Kidney epithelial cell (primary cell): ENCODE data around the gene AKT3. TPM values are rescaled to one million over a fixed set of nuclear protein-coding genes. Genes with fewer than 3 reads are reported as not detected.
A peak's percentile ranks its signal among the peaks of the same experiment; 100 is the strongest.

Source experiments
- DNase-seq: peaks from one replicate; pipeline ENCODE4 v3.0.0-alpha.2; 2010; ENCODE audit warnings: low read depth
- H3K27me3 ChIP-seq: 2 replicates; pipeline ENCODE4 v1.6.0; 2011; ENCODE audit warnings: low read length; ENCODE audit not compliant: control insufficient read depth, insufficient read depth
- H3K36me3 ChIP-seq: 2 replicates; pipeline ENCODE4 v1.5.1; 2011; ENCODE audit warnings: low read length; ENCODE audit not compliant: control insufficient read depth, insufficient read depth
- H3K4me3 ChIP-seq: 2 replicates; pipeline ENCODE4 v1.5.1; 2011; ENCODE audit warnings: low read depth, mild to moderate bottlenecking, control low read depth, low read length
- total RNA-seq: library from RNA; depleted of rRNA; stranded (reverse); fragments of >200 nt; gene quantifications from 2 replicates; pipeline ENCODE4 v1.2.3, GENCODE V29; 2015
- TF ChIP-seq, protein P1 (sequence below): IDR thresholded peaks from 2 replicates; pipeline ENCODE4 v1.5.1; 2011; ENCODE audit warnings: mild to moderate bottlenecking, moderate library complexity, low read length, control low read depth, inconsistent platforms; ENCODE audit not compliant: insufficient read depth, poor library complexity, severe bottlenecking

The AKT3 gene
- total RNA-seq, 1 donor from 2014 or later: 13.1 TPM

DNA sequence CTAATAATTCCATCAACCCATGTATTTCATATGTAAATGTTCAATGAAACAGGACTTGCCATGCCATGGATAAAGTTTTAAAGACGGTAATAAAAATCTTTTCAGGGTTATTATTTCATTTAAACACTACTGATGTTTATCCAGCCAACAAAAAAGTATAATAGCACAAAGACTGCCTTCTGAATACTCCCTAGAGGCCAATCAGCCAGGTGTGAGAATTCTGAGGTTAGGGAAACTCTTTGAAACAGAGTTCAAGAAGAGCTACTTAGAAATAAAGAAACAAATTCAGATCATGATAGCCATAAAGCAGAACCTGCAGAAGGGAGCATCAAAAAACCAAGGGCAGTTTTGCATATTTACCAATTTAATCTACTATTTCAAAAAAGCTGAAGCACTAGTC, 48.7 kb downstream of the AKT3 start:
- no peaks in the 10 kb centered on the region for H3K27me3 ChIP-seq
- H3K4me3 ChIP-seq: no peak overlapping the region
- no peaks in the 10 kb centered on the region for H3K36me3 ChIP-seq
- no peak for DNase-seq
- TF ChIP-seq, protein P1, sequence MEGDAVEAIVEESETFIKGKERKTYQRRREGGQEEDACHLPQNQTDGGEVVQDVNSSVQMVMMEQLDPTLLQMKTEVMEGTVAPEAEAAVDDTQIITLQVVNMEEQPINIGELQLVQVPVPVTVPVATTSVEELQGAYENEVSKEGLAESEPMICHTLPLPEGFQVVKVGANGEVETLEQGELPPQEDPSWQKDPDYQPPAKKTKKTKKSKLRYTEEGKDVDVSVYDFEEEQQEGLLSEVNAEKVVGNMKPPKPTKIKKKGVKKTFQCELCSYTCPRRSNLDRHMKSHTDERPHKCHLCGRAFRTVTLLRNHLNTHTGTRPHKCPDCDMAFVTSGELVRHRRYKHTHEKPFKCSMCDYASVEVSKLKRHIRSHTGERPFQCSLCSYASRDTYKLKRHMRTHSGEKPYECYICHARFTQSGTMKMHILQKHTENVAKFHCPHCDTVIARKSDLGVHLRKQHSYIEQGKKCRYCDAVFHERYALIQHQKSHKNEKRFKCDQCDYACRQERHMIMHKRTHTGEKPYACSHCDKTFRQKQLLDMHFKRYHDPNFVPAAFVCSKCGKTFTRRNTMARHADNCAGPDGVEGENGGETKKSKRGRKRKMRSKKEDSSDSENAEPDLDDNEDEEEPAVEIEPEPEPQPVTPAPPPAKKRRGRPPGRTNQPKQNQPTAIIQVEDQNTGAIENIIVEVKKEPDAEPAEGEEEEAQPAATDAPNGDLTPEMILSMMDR: no peak

DNA sequence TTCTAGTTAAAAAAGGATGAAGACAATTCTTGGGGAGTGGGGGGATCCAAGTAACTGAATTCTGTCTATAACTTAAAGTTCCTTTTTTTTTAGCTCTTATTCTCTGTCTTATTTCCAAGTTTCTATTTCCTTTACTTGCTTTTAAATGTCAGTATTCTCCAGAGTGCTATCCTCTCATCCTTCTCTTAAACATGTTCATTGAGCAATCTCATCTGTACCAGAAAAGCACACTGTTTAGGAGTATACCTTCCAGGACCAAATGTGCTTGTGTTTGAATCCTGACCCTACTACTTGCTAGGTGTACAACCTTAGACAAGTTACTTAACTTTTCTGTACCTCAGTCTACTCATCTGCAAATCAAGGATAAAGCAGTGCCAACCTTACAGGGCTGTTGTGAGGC, 50.1 kb downstream of the AKT3 start:
- no peaks in the 10 kb centered on the region for H3K27me3 ChIP-seq
- no peak for DNase-seq
- no peak overlapping the region for H3K4me3 ChIP-seq
- no peaks in the 10 kb centered on the region for H3K36me3 ChIP-seq
- TF ChIP-seq, protein P1: no peak

DNA sequence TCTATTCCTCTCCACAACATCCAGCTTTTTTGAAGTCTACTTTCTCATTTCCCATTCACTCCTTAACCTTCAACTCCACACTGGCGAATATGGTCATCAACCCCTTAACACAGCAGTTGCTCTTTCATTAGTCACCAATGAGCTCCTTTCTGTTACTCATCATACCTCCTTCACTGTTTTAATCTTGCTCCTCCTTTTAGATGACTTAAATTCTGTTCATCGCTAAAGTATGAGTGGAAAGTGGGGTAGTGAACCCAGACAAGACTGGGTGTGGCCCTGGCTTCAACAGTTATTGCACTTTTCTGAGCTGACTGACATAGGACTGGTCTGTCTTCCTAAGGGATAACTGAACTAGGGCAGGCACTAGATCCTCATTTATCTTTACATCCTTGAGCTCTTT, 51.3 kb downstream of the AKT3 start:
- Histone ChIP-seq H3K36me3 (no peaks in the 10 kb centered on the region), H3K4me3 (no peak overlapping the region), H3K27me3 (no peaks in the 10 kb centered on the region)
- TF ChIP-seq, protein P1: no peak
- DNase-seq: peak; percentile 79

GRCh38 chr1:243796016-243796415, 54.0 kb downstream of the AKT3 start:
- TF ChIP-seq, protein P1: no peak
- DNase-seq: no peak
- Histone ChIP-seq H3K4me3 (no peak overlapping the region), H3K36me3 (no peaks in the 10 kb centered on the region), H3K27me3 (no peaks in the 10 kb centered on the region)

GRCh38 chr1:243793298-243793697, 56.7 kb downstream of the AKT3 start:
- no peak for DNase-seq
- Histone ChIP-seq H3K27me3 (no peaks in the 10 kb centered on the region), H3K4me3 (no peak overlapping the region), H3K36me3 (no peaks in the 10 kb centered on the region)
- TF ChIP-seq, protein P1: no peak

GRCh38 chr1:243792891-243793290, 57.2 kb downstream of the AKT3 start:
- no peaks in the 10 kb centered on the region for H3K27me3 ChIP-seq
- DNase-seq: no peak
- TF ChIP-seq, protein P1: no peak
- no peaks in the 10 kb centered on the region for H3K36me3 ChIP-seq
- no peak overlapping the region for H3K4me3 ChIP-seq
